CD14-positive monocyte (primary cell): ENCODE results near the gene RAB11FIP4. TPM values are rescaled to one million over a fixed set of nuclear protein-coding genes. Genes with fewer than 3 reads are reported as not detected.

Experiments
- DNase-seq, 3 donors: peaks; one replicate each; pipeline ENCODE4 v3.0.0-alpha.2; 2011 to 2022
- H2AFZ ChIP-seq: 2 replicates; pipeline ENCODE4 v1.6.0; 2012; ENCODE audit warnings: mild to moderate bottlenecking, low read depth, low read length, inconsistent platforms; ENCODE audit not compliant: insufficient read depth, poor library complexity, severe bottlenecking
- H3K27ac ChIP-seq, 2 donors: 1 replicate in 1 of 2; 2 replicates in 1 of 2; pipeline ENCODE4 v1.5.1; 2012 to 2013; ENCODE audit warnings: low read length in 2 of 2, control low read depth in 1 of 2, inconsistent platforms in 1 of 2, low read depth in 1 of 2, mild to moderate bottlenecking in 1 of 2
- H3K27me3 ChIP-seq, 2 donors: one replicate each; pipeline versions ENCODE4 v1.6.0 to v1.6.1; 2011 to 2013; ENCODE audit warnings: low read length in 2 of 2; ENCODE audit not compliant: control insufficient read depth in 2 of 2, insufficient read depth in 2 of 2
- H3K36me3 ChIP-seq, 2 donors: replicated peaks in 1 of 2; 1 replicate in 1 of 2; 2 replicates in 1 of 2; pipeline versions ENCODE4 v1.5.1 to v1.6.1; 2012 to 2013; ENCODE audit warnings: low read length in 2 of 2, control low read depth in 1 of 2, inconsistent platforms in 1 of 2, mild to moderate bottlenecking in 1 of 2; ENCODE audit not compliant: insufficient read depth in 2 of 2, control insufficient read depth in 1 of 2
- H3K4me1 ChIP-seq, 2 donors: 1 replicate in 1 of 2; 2 replicates in 1 of 2; pipeline versions ENCODE4 v1.5.1 to v1.6.1; 2012 to 2013; ENCODE audit warnings: low read length in 2 of 2, control low read depth in 1 of 2, inconsistent platforms in 1 of 2, mild to moderate bottlenecking in 1 of 2, moderate library complexity in 1 of 2; ENCODE audit not compliant: insufficient read depth in 2 of 2, control insufficient read depth in 1 of 2
- H3K4me2 ChIP-seq: replicated peaks from 2 replicates; pipeline ENCODE3; 2012; ENCODE audit warnings: low read length, moderate library complexity, mild to moderate bottlenecking; ENCODE audit not compliant: poor library complexity, severe bottlenecking; ENCODE audit errors: extremely low read depth
- H3K4me3 ChIP-seq, 3 experiments: fragments of 200-600 bp in 1 of 3; sonication (generic) in 1 of 3; replicated peaks in 1 of 3; 1 replicate in 2 of 3; 2 replicates in 1 of 3; pipeline ENCODE4 v1.5.1; 2011 to 2013; ENCODE audit warnings: low read length in 3 of 3, mild to moderate bottlenecking in 3 of 3, control low read depth in 2 of 3, low read depth in 2 of 3, inconsistent platforms in 1 of 3, moderate library complexity in 1 of 3
- H3K79me2 ChIP-seq: 2 replicates; pipeline ENCODE4 v1.6.0; 2012; ENCODE audit warnings: mild to moderate bottlenecking, control low read depth, inconsistent platforms, low read length, moderate library complexity; ENCODE audit not compliant: insufficient read depth
- H3K9ac ChIP-seq: 2 replicates; pipeline ENCODE4 v1.6.0; 2017; ENCODE audit warnings: low read length, mild to moderate bottlenecking; ENCODE audit not compliant: insufficient read depth, poor library complexity, severe bottlenecking
- H3K9me3 ChIP-seq, 2 donors: replicated peaks in 1 of 2; 1 replicate in 1 of 2; 2 replicates in 1 of 2; pipeline versions ENCODE4 v1.5.1 to v1.6.1; 2012 to 2013; ENCODE audit warnings: low read length in 2 of 2, control low read depth in 1 of 2; ENCODE audit not compliant: control insufficient read depth in 1 of 2, insufficient read depth in 1 of 2
- H4K20me1 ChIP-seq: 2 replicates; pipeline ENCODE4 v1.6.0; 2012; ENCODE audit warnings: mild to moderate bottlenecking, low read length, control low read depth, moderate library complexity; ENCODE audit not compliant: insufficient read depth
- H3K27ac Mint-ChIP-seq, 7 donors: one replicate each; pipeline ENCODE4 v1.8.0; 2020; ENCODE audit warnings: mild to moderate bottlenecking in 7 of 7, mixed read lengths in 7 of 7, moderate library complexity in 6 of 7, inconsistent platforms in 2 of 7
- H3K27me3 Mint-ChIP-seq, 3 donors: one replicate each; pipeline ENCODE4 v1.8.0; 2021 to 2022; ENCODE audit warnings: low read depth in 3 of 3, mild to moderate bottlenecking in 3 of 3, mixed read lengths in 3 of 3, moderate library complexity in 3 of 3, inconsistent platforms in 1 of 3
- H3K36me3 Mint-ChIP-seq, 2 donors: one replicate each; pipeline ENCODE4 v1.8.0; 2020; ENCODE audit warnings: mixed read lengths in 2 of 2, inconsistent platforms in 1 of 2, mild to moderate bottlenecking in 1 of 2
- H3K4me1 Mint-ChIP-seq: one replicate; pipeline ENCODE4 v1.8.0; 2020; ENCODE audit warnings: mild to moderate bottlenecking, mixed read lengths
- H3K4me3 Mint-ChIP-seq, 2 donors: one replicate each; pipeline ENCODE4 v1.8.0; 2020; ENCODE audit warnings: mild to moderate bottlenecking in 2 of 2, mixed read lengths in 2 of 2, moderate library complexity in 1 of 2
- H3K9me3 Mint-ChIP-seq, 7 donors: one replicate each; pipeline ENCODE4 v1.8.0; 2020 to 2022; ENCODE audit warnings: mixed read lengths in 7 of 7, mild to moderate bottlenecking in 6 of 7, moderate library complexity in 6 of 7, inconsistent platforms in 2 of 7
- CTCF ChIP-seq: fragments of 200-600 bp; IDR thresholded peaks from one replicate; pipeline ENCODE4 v1.8.0; 2022; ENCODE audit warnings: antibody characterized with exemption, mild to moderate bottlenecking
- WGBS: methylation state at CpG from one replicate; pipeline ENCODE4 v1.1.5; 2013; ENCODE audit warnings: missing lambda C conversion rate; ENCODE audit not compliant: insufficient coverage; 5-methylcytosine and 5-hydroxymethylcytosine counted together
- intact Hi-C, 2 donors: fragments of 100-400 bp; cut with micrococcal nuclease; formaldehyde crosslinking; loops; one replicate each; pipeline versions ENCODE4 v1.15.0 to v1.15.1; 2023
- polyA plus RNA-seq, 3 donors: library from polyadenylated mRNA; depleted of rRNA in 1 of 3; unstranded in 2 of 3; stranded (reverse) in 1 of 3; fragments of 300-500 nt in 2 of 3; fragments of >200 nt in 1 of 3; fragmentation: Illumina TruSeq in 2 of 3; gene quantifications; 1 replicate in 2 of 3; 2 replicates in 1 of 3; pipeline ENCODE4 v1.2.3, GENCODE V29; 2012 to 2021

Gene RAB11FIP4
- polyA plus RNA-seq, 3 donors: 10.4 to 21.9 (median 16.2) TPM

GRCh38 chr17:31522987-31523495 is 131.6 kb downstream of the RAB11FIP4 start:
- Histone ChIP-seq H3K36me3 (peaks cover 32 to 70% of the 10 kb centered on the region in 2 donors), H3K79me2 (no peaks in the 10 kb centered on the region), H3K27ac (no peak overlapping the region), H3K9ac (no peak overlapping the region), H3K9me3 (peaks cover 0 to 10% of the 10 kb centered on the region in 2 donors), H3K27me3 (no peaks in the 10 kb centered on the region), H3K4me3 (no peak overlapping the region), H3K4me1 (no peaks in the 10 kb centered on the region), H4K20me1 (peaks cover 13% of the 10 kb centered on the region), H3K4me2 (no peak overlapping the region), H2AFZ (no peak overlapping the region)
- 95% methylated on average over 7 of the region's 9 CpGs for WGBS
- H3K36me3 Mint-ChIP-seq: peaks cover 42 to 50% of the 10 kb centered on the region in 2 donors
- no peak for DNase-seq
- H3K27ac Mint-ChIP-seq: peak overlapping the region in 3 of 7 donors; percentile 25 to 57 (median 54)
- peaks cover 1 to 3% (median 1%) of the 10 kb centered on the region in 3 donors for H3K27me3 Mint-ChIP-seq
- H3K9me3 Mint-ChIP-seq: peaks cover 0 to 17% (median 9%) of the 10 kb centered on the region in 7 donors
- intact Hi-C loops: no loop called here
- TF ChIP-seq CTCF: no peak
- H3K4me1 Mint-ChIP-seq: peaks cover 3% of the 10 kb centered on the region
- H3K4me3 Mint-ChIP-seq: no peak overlapping the region

GRCh38 chr17:31523862-31524730 is 132.6 kb downstream of the RAB11FIP4 start:
- H3K27ac ChIP-seq: no peak overlapping the region
- no peak for DNase-seq
- H3K27me3 ChIP-seq: no peaks in the 10 kb centered on the region
- intact Hi-C loops: loop anchor here in 1 of 2 donors (2.0 kb wide), 2 partner anchors 135 to 319 kb away; no protein-coding TSS in a partner anchor
- H3K4me3 ChIP-seq: no peak overlapping the region
- Mint-ChIP-seq H3K9me3 (peaks cover 0 to 17% (median 9%) of the 10 kb centered on the region in 7 donors), H3K27me3 (peaks cover 1 to 3% (median 1%) of the 10 kb centered on the region in 3 donors), H3K4me1 (peaks cover 3% of the 10 kb centered on the region), H3K36me3 (peaks cover 45 to 54% of the 10 kb centered on the region in 2 donors), H3K27ac (peak overlapping the region in 1 of 7 donors; percentile 57), H3K4me3 (no peak overlapping the region)
- H3K79me2 ChIP-seq: no peaks in the 10 kb centered on the region
- 100% methylated on average over 14 of the region's 14 CpGs for WGBS
- no peak overlapping the region for H3K4me2 ChIP-seq
- no peak overlapping the region for H2AFZ ChIP-seq
- peaks cover 40 to 80% of the 10 kb centered on the region in 2 donors for H3K36me3 ChIP-seq
- H3K9me3 ChIP-seq: peaks cover 0 to 10% of the 10 kb centered on the region in 2 donors
- H4K20me1 ChIP-seq: peaks cover 13% of the 10 kb centered on the region
- H3K9ac ChIP-seq: no peak overlapping the region
- H3K4me1 ChIP-seq: no peaks in the 10 kb centered on the region
- TF ChIP-seq CTCF: no peak
